ENCODE measurements around the gene CFAP44. TPM values are rescaled to one million over a fixed set of nuclear protein-coding genes. Genes with fewer than 3 reads are reported as not detected.
"Not testable (repeated sequence)": the region's sequence is repeated elsewhere in the genome, so short reads cannot be mapped to it uniquely, and the experiment has no call there.

Gene CFAP44
- polyA plus RNA-seq (2012; ENCODE audit: insufficient read depth, insufficient read length), result 8.9 TPM

- no peak for DNase-seq (ENCODE audit: low read depth, low spot score)
- no peak within 1 kb of the TSS for H3K4me3 ChIP-seq (ENCODE audit: low read length)
Measured at GRCh38 chr3:113441051-113441770, at the start of gene CFAP44. Gene CFAP44 (minus strand): TSS chr3:113441493. CDS start chr3:113433664, 7,829 bp downstream.

- no peak for DNase-seq (ENCODE audit: low read depth, low spot score)
- H3K4me3 ChIP-seq (ENCODE audit: low read length), result no peak overlapping the region
Measured at GRCh38 chr3:113485161-113485609, 43.9 kb upstream of the CFAP44 start.

GRCh38 chr3:113468539-113468938 is 27.2 kb upstream of the CFAP44 start:
- no peak for DNase-seq (ENCODE audit: low read depth, low spot score)

GRCh38 chr3:113461488-113461887 is 20.2 kb upstream of the CFAP44 start:
- H3K4me3 ChIP-seq (ENCODE audit: low read length), result no peak overlapping the region
- no peak for DNase-seq (ENCODE audit: low read depth, low spot score)

More at GRCh38 chr3:113468539-113468938, 27.2 kb upstream of the CFAP44 start:
- no peak overlapping the region for H3K4me3 ChIP-seq (ENCODE audit: low read length)

- not testable (repeated sequence) for DNase-seq (ENCODE audit: low read depth, low spot score); H3K4me3 ChIP-seq (ENCODE audit: low read length)
Measured at GRCh38 chr3:113458554-113458953, 17.3 kb upstream of the CFAP44 start.

GRCh38 chr3:113455446-113455845 is 14.2 kb upstream of the CFAP44 start:
- DNase-seq (ENCODE audit: low read depth, low spot score), result no peak
- no peak overlapping the region for H3K4me3 ChIP-seq (ENCODE audit: low read length)

- DNase-seq (ENCODE audit: low read depth, low spot score), result peak; percentile 32
Measured at GRCh38 chr3:113454630-113455029, 13.3 kb upstream of the CFAP44 start.

GRCh38 chr3:113454057-113454456 is 12.8 kb upstream of the CFAP44 start:
- no peak overlapping the region for H3K4me3 ChIP-seq (ENCODE audit: low read length)
- DNase-seq (ENCODE audit: low read depth, low spot score), result no peak

More at GRCh38 chr3:113454630-113455029, 13.3 kb upstream of the CFAP44 start:
- no peak overlapping the region for H3K4me3 ChIP-seq (ENCODE audit: low read length)

- no peak for DNase-seq (ENCODE audit: low read depth, low spot score)
- H3K4me3 ChIP-seq (ENCODE audit: low read length), result no peak overlapping the region
Measured at GRCh38 chr3:113450911-113451310, 9.6 kb upstream of the CFAP44 start.

GRCh38 chr3:113439606-113440005 is 1.7 kb downstream of the CFAP44 start:
- no peak for DNase-seq (ENCODE audit: low read depth, low spot score)
- H3K4me3 ChIP-seq (ENCODE audit: low read length), result no peak overlapping the region

GRCh38 chr3:113438224-113438623 is 3.1 kb downstream of the CFAP44 start:
- DNase-seq (ENCODE audit: low read depth, low spot score), result no peak
- H3K4me3 ChIP-seq (ENCODE audit: low read length), result no peak overlapping the region

- no peak overlapping the region for H3K4me3 ChIP-seq (ENCODE audit: low read length)
- DNase-seq (ENCODE audit: low read depth, low spot score), result no peak
Measured at GRCh38 chr3:113437411-113437810, 3.9 kb downstream of the CFAP44 start.

GRCh38 chr3:113436809-113437208 is 4.5 kb downstream of the CFAP44 start:
- no peak for DNase-seq (ENCODE audit: low read depth, low spot score)
- H3K4me3 ChIP-seq (ENCODE audit: low read length), result no peak overlapping the region

- H3K4me3 ChIP-seq (ENCODE audit: low read length), result no peak overlapping the region
- DNase-seq (ENCODE audit: low read depth, low spot score), result no peak
Measured at GRCh38 chr3:113431811-113432210, 9.5 kb downstream of the CFAP44 start.

GRCh38 chr3:113428581-113428980 is 12.7 kb downstream of the CFAP44 start:
- no peak for DNase-seq (ENCODE audit: low read depth, low spot score)
- no peak overlapping the region for H3K4me3 ChIP-seq (ENCODE audit: low read length)

- DNase-seq (ENCODE audit: low read depth, low spot score), result no peak
- H3K4me3 ChIP-seq (ENCODE audit: low read length), result no peak overlapping the region
Measured at GRCh38 chr3:113423699-113424098, 17.6 kb downstream of the CFAP44 start.

GRCh38 chr3:113421082-113421481 is 20.2 kb downstream of the CFAP44 start:
- H3K4me3 ChIP-seq (ENCODE audit: low read length), result no peak overlapping the region
- DNase-seq (ENCODE audit: low read depth, low spot score), result no peak

- DNase-seq (ENCODE audit: low read depth, low spot score), result no peak
- no peak overlapping the region for H3K4me3 ChIP-seq (ENCODE audit: low read length)
Measured at GRCh38 chr3:113409676-113410075, 31.6 kb downstream of the CFAP44 start.

- H3K4me3 ChIP-seq (ENCODE audit: low read length), result no peak overlapping the region
- no peak for DNase-seq (ENCODE audit: low read depth, low spot score)
Measured at GRCh38 chr3:113405180-113405579, 36.1 kb downstream of the CFAP44 start.

- no peak for DNase-seq (ENCODE audit: low read depth, low spot score)
- no peak overlapping the region for H3K4me3 ChIP-seq (ENCODE audit: low read length)
Measured at GRCh38 chr3:113404637-113405036, 36.7 kb downstream of the CFAP44 start.

Measured in Jurkat, Clone E6-1 (cell line).